ENCODE data around the gene WWTR1.

Gene WWTR1

DNA sequence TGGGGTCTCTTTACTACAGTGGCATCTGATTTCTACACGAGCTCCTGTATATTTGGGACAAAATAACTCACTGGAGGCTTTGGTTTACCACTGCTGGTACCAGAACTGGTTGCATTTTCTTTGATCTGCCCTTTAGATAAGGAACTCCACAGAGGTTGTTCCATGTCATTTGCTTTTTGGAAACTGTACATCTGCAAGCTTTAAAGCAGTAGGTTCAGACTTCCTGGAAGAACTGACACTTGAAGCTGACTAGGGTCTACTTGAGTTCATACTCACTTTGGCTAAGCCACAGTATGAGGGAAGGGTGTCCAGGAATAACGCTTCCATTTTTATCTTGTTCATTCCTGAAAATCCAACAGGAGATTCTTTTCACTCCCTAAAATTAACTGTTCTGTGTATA lies 86.4 kb downstream of the WWTR1 start:
- DNase-seq (ENCODE audit: extremely low read depth in 1 of 2, low read depth in 1 of 2): no peak

DNA sequence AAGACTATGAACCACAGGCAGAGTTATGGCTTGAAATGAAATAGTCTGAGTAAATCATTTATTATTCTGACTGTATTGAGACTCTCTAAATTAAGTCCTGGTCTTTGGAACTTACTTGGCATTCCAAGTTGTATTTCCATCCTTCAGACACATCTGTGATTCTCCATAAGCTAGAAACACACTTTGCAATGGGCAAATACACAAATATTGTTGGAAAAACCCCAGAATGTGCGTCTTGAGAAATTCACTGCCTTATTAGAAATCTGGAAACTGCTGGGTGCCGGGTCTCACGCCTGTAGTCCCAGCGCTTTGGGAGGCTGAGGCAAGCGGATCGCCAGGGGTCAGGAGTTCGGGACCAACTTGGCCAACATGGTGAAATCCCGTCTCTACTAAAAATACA lies 87.8 kb downstream of the WWTR1 start:
- DNase-seq (ENCODE audit: extremely low read depth in 1 of 2, low read depth in 1 of 2): no peak

DNA sequence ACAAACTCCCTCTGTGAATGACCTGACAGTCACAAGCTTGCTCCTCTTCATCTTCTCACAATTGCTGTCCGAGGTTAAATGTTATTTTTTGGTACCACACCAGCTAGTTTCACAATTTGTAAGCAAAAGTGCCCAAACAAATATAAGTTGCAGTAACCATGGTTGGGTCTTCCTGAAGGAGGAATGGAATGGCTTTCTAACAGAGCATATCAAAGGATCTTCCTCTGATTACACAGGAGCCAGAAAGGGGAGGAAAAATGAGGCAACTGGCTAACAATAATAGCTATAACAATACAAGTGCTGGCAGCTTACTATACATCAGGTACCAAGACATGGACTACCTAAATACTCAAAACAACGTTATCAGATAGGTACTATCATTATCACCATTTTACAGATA lies 90.4 kb downstream of the WWTR1 start:
- no peak for DNase-seq (ENCODE audit: extremely low read depth in 1 of 2, low read depth in 1 of 2)

DNA sequence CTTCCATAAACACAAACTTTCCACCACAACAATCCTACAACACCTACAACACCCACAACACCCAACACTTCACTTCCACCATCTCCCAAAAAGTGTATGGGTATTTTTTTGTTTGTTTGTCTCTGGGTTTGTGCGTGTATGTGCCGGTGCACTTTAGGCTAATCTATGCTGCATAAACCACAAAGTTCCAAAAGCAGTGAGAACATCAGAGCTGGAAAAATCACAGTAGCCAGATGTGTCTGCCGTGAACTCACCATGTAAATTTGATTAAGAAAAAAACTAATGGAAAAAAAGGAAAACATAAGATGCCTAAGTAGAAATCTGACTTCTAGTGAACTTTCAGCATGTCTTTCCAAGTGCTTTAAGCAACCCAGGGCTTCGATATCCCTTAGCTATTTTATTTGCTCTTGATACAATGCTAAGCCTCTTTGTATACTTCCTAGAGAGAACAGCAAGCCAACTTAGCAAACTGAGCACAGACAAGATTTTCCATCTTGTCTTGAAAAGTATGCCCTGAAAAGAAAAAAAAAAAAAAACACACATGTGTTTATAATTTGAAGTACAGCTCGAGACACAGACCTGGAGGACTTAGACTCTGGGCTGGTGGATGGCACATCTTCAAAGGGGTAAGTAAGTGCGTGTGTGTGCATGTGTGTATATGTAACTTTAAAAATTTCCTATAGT lies 91.4 kb downstream of the WWTR1 start:
- no peak for DNase-seq (ENCODE audit: extremely low read depth in 1 of 2, low read depth in 1 of 2)

DNA sequence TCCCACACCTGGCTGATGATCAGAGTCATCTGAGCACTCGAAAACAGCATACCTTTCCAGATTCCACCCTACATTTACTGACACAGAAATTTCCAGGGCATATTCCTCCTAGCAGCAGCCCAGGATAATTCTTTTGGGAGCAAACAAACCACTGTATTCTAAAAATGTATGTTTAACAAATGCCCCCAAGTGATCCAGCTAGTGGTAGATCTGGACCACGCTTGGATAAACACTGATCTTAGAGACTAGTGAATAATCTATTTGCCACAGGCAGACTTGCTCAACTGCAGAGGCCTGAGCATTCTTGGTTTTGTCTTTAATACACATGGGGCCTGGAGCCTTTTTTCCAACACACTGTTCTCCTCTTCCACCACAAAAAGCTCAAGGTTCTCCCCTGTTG lies 93.7 kb downstream of the WWTR1 start:
- DNase-seq (ENCODE audit: extremely low read depth in 1 of 2, low read depth in 1 of 2): no peak

DNA sequence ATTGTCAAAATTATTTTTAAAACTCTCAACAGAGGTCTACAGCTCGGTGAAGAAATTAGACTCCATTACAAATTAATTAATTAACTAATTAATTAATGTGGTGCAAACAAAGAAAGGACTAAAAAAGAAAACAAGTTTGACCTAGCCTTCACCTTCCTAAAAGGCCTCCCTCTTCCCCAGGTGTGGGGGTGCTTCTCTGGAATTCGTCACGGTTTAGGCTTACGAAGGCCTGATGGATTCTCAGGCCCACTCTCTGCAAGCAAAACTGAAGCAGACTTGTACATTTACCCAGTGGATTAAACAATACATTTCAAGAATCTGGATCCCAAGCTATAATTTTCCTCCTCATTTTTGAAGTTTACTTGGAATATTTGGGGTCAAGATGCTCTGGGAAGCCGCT lies 94.7 kb downstream of the WWTR1 start:
- DNase-seq (ENCODE audit: extremely low read depth in 1 of 2, low read depth in 1 of 2): no peak

DNA sequence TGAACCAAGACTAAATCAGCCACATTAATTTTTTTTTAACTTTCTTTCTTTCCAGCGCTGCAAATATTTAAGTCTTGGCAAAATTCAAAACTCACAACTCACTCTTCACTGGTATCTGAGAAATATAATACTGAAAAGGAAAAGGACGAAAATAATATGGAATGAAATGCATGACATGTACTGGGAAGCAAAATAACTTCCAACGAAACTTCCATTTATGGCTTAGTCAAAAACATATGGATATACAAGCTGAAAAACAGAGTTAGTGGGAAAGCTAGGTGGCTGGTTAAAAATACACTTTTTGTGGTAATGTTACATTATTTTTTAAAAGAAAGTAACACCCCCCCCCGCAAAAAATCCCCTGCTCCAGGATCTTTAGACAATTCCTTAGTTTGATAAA lies 97.2 kb downstream of the WWTR1 start:
- no peak for DNase-seq (ENCODE audit: extremely low read depth in 1 of 2, low read depth in 1 of 2)

DNA sequence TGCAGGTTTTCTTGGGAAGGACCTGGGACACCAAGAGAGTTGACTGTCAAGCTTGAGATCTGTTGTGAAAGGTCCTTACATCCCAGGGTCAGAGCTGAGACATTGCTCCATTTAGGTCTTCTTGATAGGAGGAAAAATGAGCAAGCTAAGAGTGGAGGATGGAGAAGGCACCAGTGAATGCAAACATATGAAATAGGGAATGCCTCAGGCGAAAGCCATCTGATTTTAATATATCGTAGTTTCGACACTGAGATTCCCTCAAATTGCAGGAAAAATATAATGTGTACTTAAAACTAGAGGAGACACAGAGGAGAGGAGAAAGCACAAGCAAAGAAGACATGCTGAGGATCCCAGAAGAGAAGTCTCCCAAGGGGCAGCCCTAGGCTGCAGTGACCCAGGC lies 97.8 kb downstream of the WWTR1 start:
- no peak for DNase-seq (ENCODE audit: extremely low read depth in 1 of 2, low read depth in 1 of 2)

DNA sequence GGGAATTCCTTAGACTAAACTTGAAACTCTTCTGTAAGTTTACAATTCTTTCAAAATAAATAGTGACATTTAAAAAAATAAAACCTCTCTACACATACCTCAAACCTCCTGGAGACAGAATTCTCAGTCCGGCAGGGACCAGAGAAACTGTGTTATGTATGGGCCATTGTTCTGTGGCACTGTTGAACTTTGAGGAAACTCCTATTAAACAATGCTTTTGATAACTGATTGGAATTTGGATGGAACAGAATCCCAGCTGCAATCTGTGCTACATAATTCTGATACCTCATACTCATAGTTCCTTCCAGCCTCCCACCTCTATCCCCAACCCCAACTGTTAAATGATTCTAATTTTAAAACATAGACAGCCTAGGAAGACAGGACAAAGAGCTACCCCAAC lies 98.3 kb downstream of the WWTR1 start:
- no peak for DNase-seq (ENCODE audit: extremely low read depth in 1 of 2, low read depth in 1 of 2)

DNA sequence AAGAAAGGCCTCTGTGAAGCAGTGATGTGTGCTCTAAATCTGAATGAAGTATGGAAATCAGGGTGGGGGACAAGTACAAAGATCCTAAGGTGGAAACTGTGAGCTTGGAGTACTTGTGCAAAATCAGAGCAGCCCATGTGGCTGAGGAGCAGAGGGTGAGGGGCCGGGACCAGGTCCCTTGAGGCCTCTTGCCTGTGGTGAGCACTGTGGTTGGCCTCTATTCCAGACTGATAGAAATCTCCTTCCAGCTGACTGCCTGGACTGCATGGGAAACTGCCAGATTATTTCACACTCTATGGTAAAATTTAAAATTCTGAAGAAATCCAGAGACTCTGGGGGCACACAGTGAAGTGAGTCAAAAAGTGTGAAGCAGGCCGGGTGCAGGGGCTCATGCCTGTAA lies 101.9 kb downstream of the WWTR1 start:
- no peak for DNase-seq (ENCODE audit: extremely low read depth in 1 of 2, low read depth in 1 of 2)

DNA sequence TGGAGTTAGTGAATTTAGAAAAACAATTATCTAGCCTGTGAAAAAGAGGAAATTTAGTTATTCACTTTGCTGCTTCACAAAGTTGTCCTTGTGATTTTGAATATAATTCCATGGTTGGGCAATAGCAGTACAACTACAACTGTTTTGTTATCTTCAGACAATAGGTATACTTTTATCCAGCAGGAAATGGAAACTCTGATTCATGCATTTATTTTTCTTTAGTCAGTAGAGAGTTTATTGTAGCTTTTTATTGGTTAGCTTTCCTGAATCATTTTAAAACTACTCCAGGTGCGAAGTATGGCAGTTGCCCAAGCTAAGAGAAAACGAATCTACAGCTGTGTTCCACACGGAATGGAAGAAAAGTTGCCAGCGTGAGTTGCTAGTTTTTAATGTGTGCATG lies 103.0 kb downstream of the WWTR1 start:
- no peak for DNase-seq (ENCODE audit: extremely low read depth in 1 of 2, low read depth in 1 of 2)

DNA sequence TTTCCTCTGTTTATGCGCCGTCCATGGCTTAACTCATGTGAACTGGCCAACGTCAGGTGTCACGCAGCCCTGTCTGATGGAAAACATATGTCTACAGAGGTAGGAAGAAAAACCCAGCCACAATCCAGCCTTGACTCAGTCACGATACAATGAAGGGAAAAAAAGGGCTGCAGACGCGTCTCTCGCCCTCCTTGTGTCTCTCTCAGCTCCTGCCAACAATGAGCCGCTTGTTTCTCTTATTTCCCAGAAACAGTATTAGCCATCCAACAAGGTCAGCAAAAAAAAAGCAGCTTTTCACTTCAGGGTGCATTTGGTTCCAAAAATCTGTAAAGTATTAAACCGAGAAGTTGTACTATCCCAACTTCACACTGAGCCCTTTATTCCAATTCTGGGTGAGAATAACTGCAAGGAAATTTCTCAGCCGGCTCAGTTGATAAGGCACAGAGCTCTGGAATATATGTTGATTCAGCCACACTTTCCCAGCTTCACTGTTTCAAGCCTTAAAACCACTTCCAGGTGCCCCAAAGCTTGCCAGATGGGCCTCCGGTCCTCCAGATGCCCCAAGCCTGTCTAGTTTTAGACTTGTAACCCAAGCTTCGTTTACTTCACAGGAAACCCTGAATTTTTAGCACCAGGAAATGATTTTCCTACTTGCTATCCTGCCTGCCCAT lies 103.9 kb downstream of the WWTR1 start:
- DNase-seq (ENCODE audit: extremely low read depth in 1 of 2, low read depth in 1 of 2): no peak

DNA sequence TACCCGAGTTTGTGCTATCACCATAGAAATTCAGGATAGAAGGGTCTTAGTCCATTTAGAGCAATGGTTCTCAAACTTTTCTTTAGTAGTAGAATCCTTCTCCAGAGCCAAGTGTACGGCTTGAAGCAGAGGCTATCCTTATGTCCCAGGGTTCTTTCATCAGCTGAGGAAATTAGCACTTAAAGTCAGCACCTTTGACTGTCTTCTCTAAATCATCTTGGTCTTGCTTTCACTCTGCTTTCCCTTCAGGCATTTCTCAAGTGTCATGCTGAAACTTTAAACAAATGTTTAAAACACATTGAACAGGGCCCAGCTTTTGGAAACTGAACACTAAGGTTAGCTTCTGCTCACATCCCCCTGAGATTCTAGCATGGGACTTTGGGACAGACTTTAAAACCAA lies 105.1 kb downstream of the WWTR1 start:
- DNase-seq (ENCODE audit: extremely low read depth in 1 of 2, low read depth in 1 of 2): no peak

DNA sequence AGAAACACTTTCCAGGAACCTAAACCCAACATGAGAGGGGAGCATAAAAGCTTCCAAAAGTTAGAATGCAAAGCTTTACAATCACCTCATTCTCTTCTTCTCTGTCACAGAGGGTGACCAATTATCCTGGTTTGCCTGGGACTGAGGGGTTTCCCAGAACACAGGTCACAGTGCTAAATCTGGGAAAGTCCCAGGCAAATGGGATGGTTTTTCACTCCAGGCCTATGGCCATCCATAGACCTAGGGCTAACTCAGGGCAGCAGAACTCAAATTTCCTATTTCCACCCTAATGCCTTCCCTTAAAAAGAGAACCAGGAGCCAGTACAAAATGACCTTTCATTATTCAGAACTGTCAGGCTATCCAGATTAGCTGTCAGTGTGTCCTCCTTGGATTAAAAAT lies 106.3 kb downstream of the WWTR1 start:
- DNase-seq (ENCODE audit: extremely low read depth in 1 of 2, low read depth in 1 of 2): no peak

DNA sequence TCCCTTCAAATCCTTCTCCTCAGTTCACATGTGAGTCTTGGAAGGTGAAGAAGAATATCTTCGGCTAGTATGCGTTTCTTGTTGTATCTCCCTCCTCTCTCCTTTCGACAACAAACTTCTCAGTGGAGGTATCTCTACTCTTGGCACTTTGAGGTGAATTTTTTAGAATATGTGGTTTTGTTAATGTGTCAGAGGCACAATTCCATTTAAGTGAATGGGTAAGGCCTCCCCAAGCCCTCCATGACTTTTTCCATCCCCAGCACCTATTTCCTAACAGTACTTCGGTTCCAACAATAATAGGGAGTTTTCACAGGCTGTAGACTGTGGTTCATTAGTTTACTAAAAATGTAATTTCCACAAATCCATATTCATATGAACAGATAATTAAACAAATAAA lies 109.2 kb downstream of the WWTR1 start:
- no peak for DNase-seq (ENCODE audit: extremely low read depth in 1 of 2, low read depth in 1 of 2)

DNA sequence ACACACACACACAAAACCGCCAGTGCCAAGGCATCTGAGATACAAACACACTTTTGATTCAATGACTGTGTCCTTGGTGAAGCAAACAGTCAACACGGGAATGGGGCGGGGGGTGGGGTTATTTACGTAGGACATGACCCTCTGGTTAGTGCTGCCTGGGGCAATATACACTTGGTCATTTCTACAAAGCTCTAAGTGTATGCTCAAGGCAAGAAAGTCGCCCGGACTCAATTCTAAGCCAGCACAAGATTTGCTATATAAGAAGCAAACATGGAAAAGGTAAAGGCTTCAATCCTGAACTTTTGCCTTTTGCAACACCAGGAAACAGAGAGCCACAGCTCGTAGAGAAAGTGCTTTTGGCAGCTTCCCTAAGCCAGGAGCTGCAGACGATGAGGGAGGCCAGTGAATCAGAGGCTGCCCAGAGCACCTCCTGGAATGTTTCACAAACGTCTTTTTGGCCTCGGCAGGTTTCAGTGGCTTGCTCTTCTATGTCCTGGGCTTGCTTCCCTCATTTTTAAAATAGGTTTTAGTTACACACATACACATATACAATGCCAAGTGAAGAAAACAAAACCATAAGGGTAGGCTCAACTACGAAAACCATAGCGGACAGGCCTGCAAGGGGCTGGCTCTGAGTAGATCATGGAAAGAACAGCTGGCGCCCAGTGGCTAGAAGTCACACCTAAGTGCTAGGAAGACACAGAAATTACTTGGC lies 109.7 kb downstream of the WWTR1 start:
- no peak for DNase-seq (ENCODE audit: extremely low read depth in 1 of 2, low read depth in 1 of 2)

DNA sequence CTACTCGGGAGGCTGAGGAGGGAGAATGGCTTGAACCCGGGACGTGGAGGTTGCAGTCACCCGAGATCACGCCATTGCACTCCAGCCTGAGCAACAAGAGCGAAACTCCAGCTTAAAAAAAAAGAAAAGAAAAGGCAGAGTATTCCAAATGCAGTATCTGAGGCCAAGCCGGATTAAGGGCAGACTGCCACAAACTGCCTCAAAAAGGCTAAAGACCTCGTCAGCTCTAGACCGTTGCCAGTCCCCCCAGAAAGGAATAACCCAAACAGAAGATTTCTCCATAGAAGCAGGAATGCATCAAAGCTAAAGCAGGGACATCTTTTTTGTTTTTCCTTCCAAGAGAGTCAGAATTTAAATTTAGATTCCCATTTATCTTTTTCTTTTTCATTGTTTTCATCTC lies 110.4 kb downstream of the WWTR1 start:
- no peak for DNase-seq (ENCODE audit: extremely low read depth in 1 of 2, low read depth in 1 of 2)

DNA sequence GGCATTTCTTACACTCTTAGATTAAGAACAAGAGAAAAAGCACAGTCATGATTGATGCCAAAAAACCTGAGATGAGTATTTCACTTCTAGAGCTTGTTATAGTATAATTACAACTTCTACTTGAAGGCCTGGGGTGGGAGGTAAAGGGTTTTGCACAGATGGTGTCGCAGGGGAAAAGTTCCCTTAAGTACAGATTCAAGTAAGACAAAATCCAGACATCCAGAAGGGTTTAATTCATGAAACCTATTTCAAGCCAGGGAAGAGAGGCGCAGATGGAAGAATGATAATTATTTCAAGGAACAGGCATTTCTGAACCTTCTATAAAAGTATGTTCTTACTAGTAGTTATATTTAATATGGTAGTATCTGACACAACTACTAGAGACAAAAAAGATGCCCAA lies 112.8 kb downstream of the WWTR1 start:
- no peak for DNase-seq (ENCODE audit: extremely low read depth in 1 of 2, low read depth in 1 of 2)

DNA sequence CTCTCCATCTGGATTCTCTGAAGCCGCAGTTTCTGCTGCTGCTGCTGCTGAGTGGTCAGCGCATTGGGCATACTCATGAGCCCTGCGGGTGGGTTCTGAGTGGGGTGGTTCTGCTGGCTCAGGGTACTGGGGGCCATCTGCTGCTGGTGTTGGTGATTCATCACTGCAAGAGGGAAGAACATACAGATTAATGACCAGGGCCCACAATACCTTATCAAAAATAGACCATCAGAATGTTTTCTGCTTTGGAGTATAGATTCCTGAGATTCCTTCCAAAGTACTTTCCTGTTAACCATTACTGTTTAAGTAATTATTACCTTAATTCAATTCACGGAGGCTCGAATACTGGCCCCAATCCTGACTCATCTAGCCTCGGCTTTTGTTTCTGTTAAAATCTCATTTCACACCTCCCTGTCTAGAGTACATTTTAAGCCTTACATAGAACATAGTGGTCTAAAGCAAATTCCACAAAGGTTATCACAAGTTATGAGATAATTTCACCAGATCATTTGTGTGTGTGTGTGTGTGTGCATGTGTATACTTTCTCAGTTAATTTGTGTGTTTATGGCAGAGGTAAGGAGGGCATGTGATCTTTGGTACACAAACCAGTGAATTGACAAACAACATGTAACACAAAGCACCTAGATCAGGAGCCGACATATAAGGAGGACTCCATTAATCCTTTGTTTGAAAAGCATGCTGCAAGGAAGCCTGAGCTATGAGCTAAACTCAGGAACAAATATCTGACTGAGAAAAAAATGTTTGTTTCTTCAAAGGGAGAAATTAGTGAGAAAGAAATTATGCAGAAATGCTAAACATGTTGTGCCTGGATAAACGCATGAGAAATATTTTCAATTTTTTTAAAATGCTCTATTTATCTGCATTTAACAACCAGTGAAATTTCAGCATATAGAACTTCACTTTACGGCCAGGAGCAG lies 115.2 kb downstream of the WWTR1 start:
- DNase-seq (ENCODE audit: extremely low read depth in 1 of 2, low read depth in 1 of 2): no peak

DNA sequence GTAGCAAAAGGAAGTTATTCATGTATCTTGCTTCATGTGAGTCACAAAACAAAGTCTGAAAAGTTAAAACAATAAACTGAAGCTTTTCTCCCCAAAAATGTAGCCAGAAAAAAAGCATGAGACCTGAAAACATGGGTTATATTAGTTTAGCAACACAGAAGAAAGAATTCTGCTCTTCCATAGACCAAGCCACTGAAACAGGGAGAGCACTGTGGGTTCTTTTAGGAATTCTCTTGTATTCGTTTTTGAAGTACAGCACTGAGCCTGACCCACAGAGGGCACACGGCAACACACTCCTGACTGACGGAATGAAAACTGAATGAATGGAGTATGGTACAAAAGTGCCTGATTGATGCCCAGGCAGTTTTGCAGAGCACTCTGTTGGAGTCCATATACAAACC lies 116.7 kb downstream of the WWTR1 start:
- no peak for DNase-seq (ENCODE audit: extremely low read depth in 1 of 2, low read depth in 1 of 2)

DNA sequence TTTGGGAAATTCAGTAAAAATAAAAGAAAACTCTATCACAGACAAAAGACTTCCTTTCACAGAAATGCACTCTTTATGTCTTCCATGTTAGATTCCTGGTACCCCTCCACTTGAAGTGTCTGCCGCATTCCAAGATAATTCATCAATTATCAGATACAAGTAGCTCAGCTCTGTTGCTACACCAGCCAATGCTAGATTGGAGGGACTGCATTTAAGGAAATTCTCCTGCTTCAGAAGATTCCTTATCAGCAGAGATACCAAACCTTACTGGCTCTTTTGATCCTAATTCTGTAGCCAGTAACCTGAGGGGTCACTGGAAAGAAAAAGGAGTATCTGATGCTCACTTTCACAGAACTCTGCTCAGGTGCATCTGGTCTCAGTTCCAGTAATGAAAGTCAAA lies 119.5 kb downstream of the WWTR1 start:
- DNase-seq (ENCODE audit: extremely low read depth in 1 of 2, low read depth in 1 of 2): no peak
